ENCODE data around the gene P3H2. TPM values are rescaled to one million over a fixed set of nuclear protein-coding genes. Genes with fewer than 3 reads are reported as not detected.

P3H2 gene
- total RNA-seq, 1 donor from 2014 or later = 61.9 TPM

DNA sequence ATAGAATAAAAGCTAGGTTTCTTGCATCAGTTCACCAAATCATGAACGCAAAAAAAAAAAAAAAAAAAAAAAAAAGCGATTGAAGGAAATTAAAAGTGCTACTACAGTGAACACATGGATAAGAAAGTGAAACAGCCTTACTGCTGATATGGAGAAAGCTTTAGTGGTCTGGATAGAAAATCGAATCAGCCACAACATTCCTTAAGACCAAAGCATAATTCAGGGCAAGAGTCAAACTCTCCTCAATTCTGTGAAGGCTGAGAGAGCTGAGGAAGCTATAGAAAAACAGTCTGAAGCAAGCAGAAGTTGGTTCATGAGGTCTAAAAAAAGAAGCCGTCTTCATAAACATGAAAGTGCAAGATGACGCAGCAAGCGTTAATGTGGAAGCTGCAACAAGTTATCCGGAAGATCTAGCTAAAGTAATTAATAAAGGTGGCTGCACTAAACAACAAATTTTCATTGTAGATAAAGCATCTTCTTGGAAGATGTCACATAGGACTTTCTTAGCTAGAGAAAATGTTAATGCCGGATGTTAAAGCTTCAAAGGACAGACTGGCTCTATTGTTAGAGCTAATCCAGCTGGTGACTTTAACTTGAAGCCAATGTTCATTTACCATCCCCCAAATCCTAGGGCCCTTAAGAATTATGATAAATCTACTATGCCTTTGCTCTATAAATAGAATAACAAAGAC lies 19.2 kb downstream of the P3H2 start:
- H3K27me3 ChIP-seq (ENCODE audit: low read depth) = no peaks in the 10 kb centered on the region
- H3K4me3 ChIP-seq = peak overlapping the region; percentile 12
- no peaks in the 10 kb centered on the region for H3K36me3 ChIP-seq
- intact Hi-C loops (cut with DNase I) = no loop called here
- no peaks in the 10 kb centered on the region for H3K9me3 ChIP-seq
- TF ChIP-seq, protein P1, sequence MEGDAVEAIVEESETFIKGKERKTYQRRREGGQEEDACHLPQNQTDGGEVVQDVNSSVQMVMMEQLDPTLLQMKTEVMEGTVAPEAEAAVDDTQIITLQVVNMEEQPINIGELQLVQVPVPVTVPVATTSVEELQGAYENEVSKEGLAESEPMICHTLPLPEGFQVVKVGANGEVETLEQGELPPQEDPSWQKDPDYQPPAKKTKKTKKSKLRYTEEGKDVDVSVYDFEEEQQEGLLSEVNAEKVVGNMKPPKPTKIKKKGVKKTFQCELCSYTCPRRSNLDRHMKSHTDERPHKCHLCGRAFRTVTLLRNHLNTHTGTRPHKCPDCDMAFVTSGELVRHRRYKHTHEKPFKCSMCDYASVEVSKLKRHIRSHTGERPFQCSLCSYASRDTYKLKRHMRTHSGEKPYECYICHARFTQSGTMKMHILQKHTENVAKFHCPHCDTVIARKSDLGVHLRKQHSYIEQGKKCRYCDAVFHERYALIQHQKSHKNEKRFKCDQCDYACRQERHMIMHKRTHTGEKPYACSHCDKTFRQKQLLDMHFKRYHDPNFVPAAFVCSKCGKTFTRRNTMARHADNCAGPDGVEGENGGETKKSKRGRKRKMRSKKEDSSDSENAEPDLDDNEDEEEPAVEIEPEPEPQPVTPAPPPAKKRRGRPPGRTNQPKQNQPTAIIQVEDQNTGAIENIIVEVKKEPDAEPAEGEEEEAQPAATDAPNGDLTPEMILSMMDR (IDR thresholded peaks at IDR 0.05) = no peak
- ATAC-seq = peak in 1 of 2 donors; percentile 44
- DNase-seq = no peak
- no peak overlapping the region for H3K27ac ChIP-seq
- peaks cover 7% of the 10 kb centered on the region for H3K4me1 ChIP-seq

DNA sequence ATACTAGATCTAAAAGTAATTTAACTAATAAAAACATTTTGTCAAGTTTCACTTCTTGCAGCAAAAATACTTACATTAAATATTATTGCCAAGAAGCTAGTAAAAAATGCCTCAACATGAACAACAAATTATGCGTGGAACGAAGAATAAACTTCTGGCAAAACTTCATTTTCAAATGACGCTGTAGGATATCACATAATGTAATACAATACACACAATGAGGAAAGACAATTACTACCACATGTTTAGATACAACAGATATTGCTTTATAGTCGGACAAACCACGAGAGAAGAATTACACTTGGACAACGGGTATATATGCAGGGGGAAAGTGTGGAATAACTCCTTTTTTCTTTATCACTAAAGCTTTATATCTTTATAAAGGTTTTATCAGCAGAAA lies 21.6 kb downstream of the P3H2 start:
- Histone ChIP-seq H3K27ac (no peak overlapping the region), H3K27me3 (ENCODE audit: low read depth) (no peaks in the 10 kb centered on the region), H3K4me3 (no peak overlapping the region), H3K9me3 (no peaks in the 10 kb centered on the region), H3K4me1 (peaks cover 7% of the 10 kb centered on the region), H3K36me3 (no peaks in the 10 kb centered on the region)
- no peak for ATAC-seq
- no peak for DNase-seq
- TF ChIP-seq, protein P1 (IDR thresholded peaks at IDR 0.05) = no peak
- intact Hi-C loops (cut with DNase I) = no loop called here

DNA sequence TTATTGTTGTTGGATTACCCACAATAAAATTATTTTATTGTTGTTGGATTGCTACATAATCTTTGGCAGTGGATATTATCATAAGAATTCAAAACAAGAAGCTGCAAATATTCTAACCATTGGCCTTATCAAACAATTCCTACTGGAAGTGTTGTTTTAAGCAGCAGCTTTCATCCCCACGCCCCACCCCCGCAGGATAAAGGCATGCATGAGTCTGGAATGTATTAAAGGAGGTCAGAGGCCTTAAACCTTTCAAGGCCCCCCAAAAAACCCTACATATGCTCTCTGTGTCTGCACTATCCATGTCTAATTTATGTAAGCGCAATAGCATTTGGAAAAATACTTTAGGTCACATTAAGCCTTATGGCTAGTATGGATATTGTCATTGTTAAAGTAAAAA lies 23.1 kb downstream of the P3H2 start:
- intact Hi-C loops (cut with DNase I) = no loop called here
- Histone ChIP-seq H3K4me1 (peaks cover 7% of the 10 kb centered on the region), H3K27ac (no peak overlapping the region), H3K27me3 (ENCODE audit: low read depth) (no peaks in the 10 kb centered on the region), H3K9me3 (no peaks in the 10 kb centered on the region), H3K36me3 (no peaks in the 10 kb centered on the region), H3K4me3 (no peak overlapping the region)
- ATAC-seq (peak in 1 of 2 donors; percentile 46), DNase-seq (no peak)
- TF ChIP-seq, protein P1 (IDR thresholded peaks at IDR 0.05) = no peak

DNA sequence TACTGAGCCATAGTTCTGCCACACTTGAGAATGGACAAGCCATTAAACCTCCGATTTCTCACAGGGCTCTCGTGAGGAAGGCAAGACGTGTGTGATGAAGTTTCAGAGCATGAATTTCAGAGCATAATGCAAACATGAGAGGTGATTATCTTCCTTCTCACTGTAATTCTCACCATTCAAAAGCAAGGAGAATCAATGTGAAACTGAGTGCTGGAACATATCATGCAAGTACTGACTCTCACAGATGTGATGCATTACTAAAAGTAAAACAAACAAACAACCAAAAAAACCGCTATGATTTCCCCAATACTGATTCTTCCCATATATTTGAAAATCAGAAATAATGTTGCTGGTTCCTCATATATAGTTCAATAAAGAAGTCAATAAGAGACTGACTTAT lies 23.7 kb downstream of the P3H2 start:
- ATAC-seq (no peak), DNase-seq (no peak)
- intact Hi-C loops (cut with DNase I) = no loop called here
- H3K4me3 ChIP-seq = no peak overlapping the region
- no peaks in the 10 kb centered on the region for H3K9me3 ChIP-seq
- no peaks in the 10 kb centered on the region for H3K27me3 ChIP-seq (ENCODE audit: low read depth)
- TF ChIP-seq, protein P1 (IDR thresholded peaks at IDR 0.05) = no peak
- no peak overlapping the region for H3K27ac ChIP-seq
- H3K36me3 ChIP-seq = no peaks in the 10 kb centered on the region
- peaks cover 6% of the 10 kb centered on the region for H3K4me1 ChIP-seq

DNA sequence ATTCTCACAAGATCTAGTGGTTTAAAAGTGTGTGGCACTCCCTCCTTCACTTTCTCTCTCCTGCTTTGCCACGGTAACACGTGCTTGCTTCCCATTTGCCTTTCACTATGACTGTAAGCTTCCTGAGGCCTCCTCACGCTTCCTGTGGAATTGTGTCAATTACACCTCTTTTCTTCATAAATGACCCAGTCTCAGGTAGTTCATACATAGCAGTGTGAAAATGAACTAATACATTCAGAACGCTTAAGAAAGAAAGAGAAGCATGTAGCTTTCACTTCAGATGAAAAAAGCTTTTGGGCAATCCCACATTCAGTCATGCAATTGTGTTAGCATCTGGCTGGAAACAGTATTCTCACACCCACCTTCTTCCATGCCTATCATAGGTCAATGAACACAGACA lies 24.4 kb downstream of the P3H2 start:
- H3K4me3 ChIP-seq = no peak overlapping the region
- DNase-seq = no peak
- H3K27me3 ChIP-seq (ENCODE audit: low read depth) = no peaks in the 10 kb centered on the region
- no peak for ATAC-seq
- H3K27ac ChIP-seq = no peak overlapping the region
- intact Hi-C loops (cut with DNase I) = no loop called here
- H3K9me3 ChIP-seq = no peaks in the 10 kb centered on the region
- H3K36me3 ChIP-seq = no peaks in the 10 kb centered on the region
- TF ChIP-seq, protein P1 (IDR thresholded peaks at IDR 0.05) = no peak
- no peaks in the 10 kb centered on the region for H3K4me1 ChIP-seq

Measured in lower lobe of right lung (tissue), 2 donors.